Right lobe of liver (tissue), 6 donors: Measurements from ENCODE around the gene AP4E1. TPM values are rescaled to one million over a fixed set of nuclear protein-coding genes. Genes with fewer than 3 reads are reported as not detected.

ENCODE experiments used
- ATAC-seq, 4 donors: fragments of 200-7000 bp; cut with Tn5 transposase; one replicate each; pipeline ENCODE4 v1.9.1; 2020; ENCODE audit warnings: mild to moderate bottlenecking in 4 of 4, moderate library complexity in 4 of 4
- DNase-seq, 3 donors: peaks; one replicate each; pipeline ENCODE4 v3.0.0-alpha.2; 2020
- H3K27ac ChIP-seq, 3 donors: fragments of 200-600 bp; one replicate each; pipeline ENCODE4 v1.8.0; 2022
- H3K27me3 ChIP-seq, 2 donors: fragments of 200-600 bp; one replicate each; pipeline ENCODE4 v1.8.0; 2022
- H3K36me3 ChIP-seq, 4 donors: fragments of 200-600 bp; sonication (generic) in 1 of 4; one replicate each; pipeline versions ENCODE4 v1.5.1 to v1.8.0; 2017 to 2022; ENCODE audit warnings: control low read depth in 1 of 4
- H3K4me1 ChIP-seq, 4 donors: fragments of 200-600 bp; sonication (generic) in 1 of 4; one replicate each; pipeline versions ENCODE4 v1.5.1 to v1.8.0; 2017 to 2022; ENCODE audit warnings: control low read depth in 1 of 4
- H3K4me3 ChIP-seq, 3 donors: fragments of 200-600 bp; one replicate each; pipeline ENCODE4 v1.8.0; 2022
- H3K9me3 ChIP-seq, 4 donors: fragments of 200-600 bp; sonication (generic) in 1 of 4; one replicate each; pipeline versions ENCODE4 v1.5.1 to v1.8.0; 2017 to 2022; ENCODE audit warnings: control low read depth in 1 of 4
- CTCF ChIP-seq, 4 donors: fragments of 200-600 bp in 3 of 4; fragments of 450-650 bp in 1 of 4; IDR thresholded peaks; one replicate each; pipeline versions ENCODE4 v1.5.1 to v1.8.0; 2016 to 2022; ENCODE audit warnings: antibody characterized with exemption in 4 of 4, mild to moderate bottlenecking in 2 of 4
- POLR2A ChIP-seq: fragments of 450-650 bp; IDR thresholded peaks from one replicate; pipeline ENCODE4 v1.6.1; 2017; ENCODE audit warnings: antibody characterized with exemption, mild to moderate bottlenecking
- WGBS: methylation state at CpG from one replicate; pipeline ENCODE4 v1.1.6; 2018; ENCODE audit warnings: low coverage, low lambda C conversion rate; ENCODE audit not compliant: insufficient coverage; ENCODE audit errors: missing lambda C conversion rate; 5-methylcytosine and 5-hydroxymethylcytosine counted together
- intact Hi-C, 2 donors: fragments of 100-400 bp; cut with DNase I; formaldehyde crosslinking; loops; one replicate each; pipeline versions ENCODE4 v1.11.2 to v1.14.1; 2022
- long read RNA-seq: library from polyadenylated mRNA; unstranded; transcript quantifications from one replicate; pipeline ENCODE4 v2.0.0, GENCODE V29; 2019
- total RNA-seq, 6 experiments: library from RNA; depleted of rRNA in 2 of 6; stranded (reverse); fragments of >200 nt in 2 of 6; fragmentation: NEBNext Ultra II Directional in 3 of 6; extraction: Animal tissue kit (Norgen Biotek cat#: 25700) in 3 of 6; gene quantifications; one replicate each; pipeline versions ENCODE4 v1.1.0 to v1.2.4, GENCODE V29; 2016 to 2023
- donor health status: DM: no; HTN: yes; CAD: no.
- donor health status: DM: no; HTN: no; CAD: no.
- donor health status: DM: no; HTN: no; CAD: no.
- donor health status: DM: no; HTN: yes; CAD: no.
- donor health status: DM: no; HTN: yes; CAD: no.

The AP4E1 gene
- 1 to 10 TPM; 4.2 to 5.4 (median 5.0) TPM for total RNA-seq
- long read RNA-seq, result 0 reads

GRCh38 chr15:50908209-50909009 is at the start of gene AP4E1:
Gene AP4E1, plus strand, starts transcription at chr15:50908683. Its CDS starts 96 bp downstream, at chr15:50908779.
- Histone ChIP-seq H3K4me3 (peak within 1 kb of the TSS; percentile 79 to 99 (median 84)), H3K27ac (peak within 1 kb of the TSS; percentile 85 to 93 (median 90)), H3K36me3 (peaks cover 0 to 20% (median 5%) of the 10 kb centered on the region in 4 donors), H3K9me3 (no peaks in the 10 kb centered on the region), H3K4me1 (peaks cover 0 to 15% (median 2%) of the 10 kb centered on the region in 4 donors), H3K27me3 (no peaks in the 10 kb centered on the region)
- ATAC-seq (peak; percentile 81 to 88 (median 86)), DNase-seq (peak; percentile 91 to 93 (median 93))
- intact Hi-C loops, result no loop called here
- WGBS, result 0% methylated on average over 10 of the region's 100 CpGs
- TF ChIP-seq POLR2A (peak; percentile 70), CTCF (IDR thresholded peaks at IDR 0.05) (peak; percentile 97 to 99 (median 98))

GRCh38 chr15:50860824-50861223 is 47.7 kb upstream of the AP4E1 start:
- Histone ChIP-seq H3K27me3 (no peaks in the 10 kb centered on the region), H3K4me1 (peaks cover 0 to 28% (median 12%) of the 10 kb centered on the region in 4 donors), H3K9me3 (no peaks in the 10 kb centered on the region), H3K4me3 (no peak overlapping the region), H3K36me3 (no peaks in the 10 kb centered on the region), H3K27ac (no peak overlapping the region)
- DNase-seq (no peak), ATAC-seq (no peak)
- TF ChIP-seq POLR2A (no peak), CTCF (IDR thresholded peaks at IDR 0.05) (no peak)
- intact Hi-C loops, result no loop called here
- WGBS, result 98% methylated on average over 5 of the region's 5 CpGs

- TF ChIP-seq POLR2A (no peak), CTCF (IDR thresholded peaks at IDR 0.05) (no peak)
- Histone ChIP-seq H3K36me3 (no peaks in the 10 kb centered on the region), H3K27me3 (no peaks in the 10 kb centered on the region), H3K9me3 (no peaks in the 10 kb centered on the region), H3K4me1 (peaks cover 0 to 17% (median 6%) of the 10 kb centered on the region in 4 donors), H3K27ac (no peak overlapping the region), H3K4me3 (no peak overlapping the region)
- ATAC-seq, result no peak
- intact Hi-C loops, result no loop called here
- no peak for DNase-seq
Measured at GRCh38 chr15:50862553-50862952, 45.9 kb upstream of the AP4E1 start.

GRCh38 chr15:50864873-50865272 is 43.6 kb upstream of the AP4E1 start:
- H3K4me3 ChIP-seq, result no peak overlapping the region
- no peaks in the 10 kb centered on the region for H3K9me3 ChIP-seq
- ATAC-seq (no peak), DNase-seq (no peak)
- H3K27ac ChIP-seq, result no peak overlapping the region
- H3K4me1 ChIP-seq, result no peaks in the 10 kb centered on the region
- intact Hi-C loops, result no loop called here
- no peaks in the 10 kb centered on the region for H3K27me3 ChIP-seq
- H3K36me3 ChIP-seq, result no peaks in the 10 kb centered on the region
- WGBS, result 95% methylated on average over 1 of the region's 1 CpG
- TF ChIP-seq POLR2A (no peak), CTCF (IDR thresholded peaks at IDR 0.05) (no peak)
